Activated CD4-positive, alpha-beta T cell treated with anti-CD3 and anti-CD28 coated beads, Interleukin-2, Interleukin-6, amounts not matched to agents 100 ng/mL and 50 ng/mL, durations not matched to agents 16 hours and 8 hours (primary cell): ENCODE results near the gene CD300LD.
"Not testable (repeated sequence)": the region's sequence is repeated elsewhere in the genome, so short reads cannot be mapped to it uniquely, and the experiment has no call there.

Source experiments
- DNase-seq: peaks from one replicate; pipeline ENCODE4 v3.0.0-alpha.2; 2020

CD300LD gene

DNA sequence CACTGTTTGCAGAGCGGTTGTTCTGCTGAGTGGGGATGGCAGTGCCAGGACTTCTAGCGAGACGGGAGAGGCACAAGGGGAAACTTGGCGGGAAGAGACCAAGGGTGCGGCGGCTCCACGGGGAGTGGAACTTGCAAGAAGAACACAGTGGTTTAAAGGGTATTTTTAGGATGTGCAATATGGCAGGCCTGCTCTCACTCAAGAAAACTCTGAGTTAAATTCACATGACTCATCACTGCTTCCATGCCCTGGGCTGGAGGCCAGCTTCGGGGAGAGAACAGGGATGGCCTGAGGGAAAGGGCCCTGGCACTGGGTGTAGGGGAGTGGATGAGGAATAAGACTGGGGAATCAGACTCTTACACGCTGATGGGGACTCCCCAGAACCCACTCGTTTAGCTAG is 13.3 kb upstream of the CD300LD start:
- no peak for DNase-seq

DNA sequence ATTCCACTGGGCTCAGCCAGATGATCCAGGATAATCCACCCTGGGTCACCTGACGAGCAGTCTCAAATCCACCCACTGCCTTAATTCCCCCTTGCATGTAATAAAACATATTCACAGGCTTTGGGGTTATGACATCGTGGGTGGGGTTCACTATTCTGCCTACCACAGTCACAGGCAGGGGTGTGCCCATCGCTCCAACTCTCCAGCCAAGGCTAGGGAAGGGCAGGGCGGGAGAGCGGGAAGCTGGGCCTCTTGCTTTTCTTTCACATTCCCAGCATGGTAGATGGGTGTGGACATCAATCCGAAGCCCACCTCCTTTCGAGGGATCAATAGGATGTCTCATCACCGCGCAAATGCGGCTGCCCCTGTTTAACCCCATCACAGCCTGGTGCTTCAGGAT is 12.7 kb upstream of the CD300LD start:
- no peak for DNase-seq

DNA sequence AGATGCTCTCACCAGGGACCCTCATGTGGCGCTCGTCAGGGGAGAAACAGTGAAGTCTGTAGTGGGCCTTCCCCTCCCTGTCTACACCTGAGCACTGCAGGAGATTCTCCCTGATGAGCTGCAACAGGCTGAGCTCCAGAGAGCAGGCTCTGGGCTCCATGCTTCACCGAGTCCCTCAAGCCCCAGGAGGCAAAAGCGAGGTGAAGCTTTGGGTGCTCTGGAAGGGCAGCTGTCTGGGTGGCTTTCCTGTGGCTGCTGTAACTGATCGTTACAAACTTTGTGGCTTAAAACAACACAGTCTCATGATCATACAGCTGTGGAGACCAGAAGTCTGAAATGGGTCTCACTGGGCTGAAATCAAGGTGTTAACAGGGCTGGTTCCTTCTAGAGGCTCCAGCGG is 12.1 kb upstream of the CD300LD start:
- DNase-seq, result no peak

DNA sequence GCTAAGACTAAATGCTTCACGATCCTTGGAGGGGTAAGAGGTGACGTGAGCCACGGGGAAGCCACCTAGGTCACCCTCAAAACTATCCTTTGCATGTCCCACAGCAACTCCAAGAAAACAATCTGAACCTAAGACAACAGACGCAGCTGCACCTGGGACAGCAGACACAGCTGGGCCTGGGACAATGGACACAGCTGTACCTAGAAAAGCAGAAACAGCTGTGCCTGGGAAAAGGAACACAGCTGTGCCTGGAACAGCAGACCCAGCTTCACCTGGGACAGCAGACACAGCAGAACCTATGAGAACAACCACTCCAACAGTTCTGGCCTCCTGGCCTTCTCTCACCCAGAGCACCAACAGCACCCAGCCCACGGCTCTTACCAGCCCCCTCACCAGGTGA is 11.7 kb upstream of the CD300LD start:
- no peak for DNase-seq

GRCh38 chr17:74603037-74603635 is 11.1 kb upstream of the CD300LD start:
- DNase-seq, result no peak

DNA sequence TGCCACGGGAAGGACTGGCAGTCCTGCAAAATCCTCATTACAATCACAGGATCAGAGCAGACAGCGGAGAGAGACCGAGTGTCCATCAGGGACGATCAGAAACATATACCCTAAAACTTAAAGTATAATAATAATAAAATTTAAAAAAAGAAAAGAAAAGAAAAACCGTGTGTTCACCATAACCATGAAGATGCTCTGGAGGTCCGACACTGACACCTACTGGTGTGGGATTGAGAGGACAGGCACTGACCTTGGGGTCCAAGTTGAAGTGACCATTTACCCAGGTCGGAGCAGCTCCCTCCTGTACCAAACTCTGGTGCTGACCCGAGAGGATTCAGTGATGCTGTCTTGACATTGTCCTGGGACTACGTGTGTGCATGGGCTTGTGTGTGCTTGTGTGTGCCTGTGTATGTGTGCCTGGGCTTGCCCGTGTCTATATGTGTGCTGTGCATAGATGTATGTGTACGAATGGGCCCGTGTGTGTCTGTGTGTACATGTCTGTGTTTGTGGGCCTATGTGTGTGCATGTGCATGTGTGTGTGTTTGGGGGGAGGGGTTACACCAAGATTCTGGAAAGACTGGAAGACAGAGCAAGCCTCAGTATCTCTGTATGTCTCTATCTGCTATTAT is 10.0 kb upstream of the CD300LD start:
- DNase-seq, result peak; percentile 42

- DNase-seq, result no peak
Observed at GRCh38 chr17:74599448-74599939, 7.4 kb upstream of the CD300LD start.

- no peak for DNase-seq
Observed at GRCh38 chr17:74599023-74599399, 6.9 kb upstream of the CD300LD start.

DNA sequence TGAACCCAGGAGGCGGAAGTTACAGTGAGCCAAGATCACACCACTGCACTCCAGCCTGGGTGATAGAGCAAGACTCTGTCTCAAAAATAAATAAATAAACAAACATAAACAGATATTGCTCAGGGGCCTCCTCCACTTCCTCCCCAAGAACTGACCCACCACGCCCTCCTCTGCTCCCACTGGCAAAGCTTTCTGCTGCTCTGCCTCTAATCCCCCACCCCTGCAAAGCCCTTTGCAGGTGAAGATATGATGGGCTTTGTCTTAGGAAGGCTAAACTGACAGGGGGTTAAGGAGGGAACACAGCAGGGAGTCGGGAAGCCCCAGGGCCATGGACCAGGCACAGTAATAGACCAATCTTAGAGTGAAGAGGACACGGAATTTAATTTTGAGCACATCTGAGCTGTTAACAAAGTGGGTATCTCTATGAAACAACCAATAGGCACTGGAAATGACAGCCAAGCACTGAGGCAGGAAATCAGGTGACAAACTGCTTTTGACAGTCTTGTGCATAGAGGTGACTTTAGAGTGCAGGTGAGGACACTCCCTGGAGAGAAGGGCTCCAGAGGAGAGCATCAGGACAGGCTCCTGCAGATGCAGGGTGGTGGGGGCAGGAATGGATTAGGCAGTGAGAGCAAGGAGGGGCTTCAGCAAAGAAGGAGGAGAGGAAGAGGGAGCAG is 6.4 kb upstream of the CD300LD start:
- DNase-seq, result no peak

DNA sequence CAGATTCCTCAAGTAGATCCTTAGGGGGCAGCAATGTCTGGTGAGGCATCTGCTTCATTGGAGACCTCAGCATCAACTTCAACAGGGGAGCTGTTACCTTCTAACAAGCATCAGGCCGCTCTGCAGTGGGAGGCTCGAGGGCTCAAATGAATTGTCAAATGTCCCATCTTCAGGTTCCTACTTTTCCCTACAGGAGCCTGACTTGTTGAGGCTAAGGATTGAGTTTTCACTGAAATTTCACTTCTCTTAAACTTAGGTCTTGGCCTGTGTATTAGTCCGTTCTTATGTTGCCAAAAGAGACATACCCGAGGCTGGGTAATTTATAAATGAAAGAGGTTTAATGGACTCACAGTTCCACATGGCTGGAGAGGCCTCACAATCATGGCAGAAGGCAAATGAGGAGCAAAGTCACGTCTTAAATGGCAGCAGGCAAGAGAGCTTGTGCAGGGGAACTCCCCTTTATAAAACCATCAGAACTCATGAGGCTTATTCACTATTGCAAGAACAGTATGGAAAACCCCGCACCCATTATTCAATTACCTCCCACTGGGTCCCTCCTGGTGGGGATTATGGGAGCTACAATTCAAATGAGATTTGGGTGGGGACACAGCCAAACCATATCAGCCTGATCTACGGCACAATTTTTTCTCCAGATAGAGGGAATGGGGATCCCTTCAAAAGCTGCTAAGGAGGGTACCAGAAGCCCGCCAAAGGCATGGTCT is 5.1 kb upstream of the CD300LD start:
- no peak for DNase-seq

- no peak for DNase-seq
Observed at GRCh38 chr17:74595037-74595750, 3.1 kb upstream of the CD300LD start.

DNA sequence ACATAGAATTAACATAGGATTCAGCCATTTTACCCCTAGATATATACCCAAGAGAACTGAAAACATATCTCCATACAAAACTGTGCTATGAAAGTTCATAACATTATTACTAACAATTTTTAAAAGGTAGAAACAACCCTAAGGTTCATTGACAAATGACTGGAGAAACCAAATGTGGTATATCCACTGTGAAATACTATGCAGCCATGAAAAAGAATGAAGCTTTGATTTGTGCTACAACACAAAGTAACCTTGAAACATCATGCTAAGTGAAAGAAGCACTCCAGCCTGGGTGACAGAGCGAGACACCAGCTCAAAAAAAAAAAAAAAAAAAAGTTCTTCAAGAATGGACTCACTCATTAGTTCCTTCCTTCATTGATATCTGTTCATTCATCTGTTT is 580 bp downstream of the CD300LD start:
- no peak for DNase-seq

DNA sequence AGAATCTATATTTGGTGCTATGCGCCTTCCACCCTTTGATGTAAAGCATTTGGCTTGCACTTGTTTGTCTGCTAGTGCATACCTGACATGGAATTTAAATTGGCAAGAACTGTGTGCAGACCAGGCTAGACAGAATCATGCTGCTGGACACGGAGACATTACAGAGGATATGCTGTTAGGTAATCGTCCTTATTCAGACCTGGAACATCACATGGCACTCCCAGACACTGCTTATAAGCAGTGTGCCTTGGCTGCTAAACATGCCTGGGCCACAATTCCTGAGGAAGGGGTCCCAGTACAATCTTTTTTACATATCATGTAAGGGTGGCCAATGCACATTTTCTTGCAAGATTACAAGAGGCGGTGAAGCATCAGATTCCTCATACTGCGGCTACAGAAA is 6.4 kb downstream of the CD300LD start:
- no peak for DNase-seq

DNA sequence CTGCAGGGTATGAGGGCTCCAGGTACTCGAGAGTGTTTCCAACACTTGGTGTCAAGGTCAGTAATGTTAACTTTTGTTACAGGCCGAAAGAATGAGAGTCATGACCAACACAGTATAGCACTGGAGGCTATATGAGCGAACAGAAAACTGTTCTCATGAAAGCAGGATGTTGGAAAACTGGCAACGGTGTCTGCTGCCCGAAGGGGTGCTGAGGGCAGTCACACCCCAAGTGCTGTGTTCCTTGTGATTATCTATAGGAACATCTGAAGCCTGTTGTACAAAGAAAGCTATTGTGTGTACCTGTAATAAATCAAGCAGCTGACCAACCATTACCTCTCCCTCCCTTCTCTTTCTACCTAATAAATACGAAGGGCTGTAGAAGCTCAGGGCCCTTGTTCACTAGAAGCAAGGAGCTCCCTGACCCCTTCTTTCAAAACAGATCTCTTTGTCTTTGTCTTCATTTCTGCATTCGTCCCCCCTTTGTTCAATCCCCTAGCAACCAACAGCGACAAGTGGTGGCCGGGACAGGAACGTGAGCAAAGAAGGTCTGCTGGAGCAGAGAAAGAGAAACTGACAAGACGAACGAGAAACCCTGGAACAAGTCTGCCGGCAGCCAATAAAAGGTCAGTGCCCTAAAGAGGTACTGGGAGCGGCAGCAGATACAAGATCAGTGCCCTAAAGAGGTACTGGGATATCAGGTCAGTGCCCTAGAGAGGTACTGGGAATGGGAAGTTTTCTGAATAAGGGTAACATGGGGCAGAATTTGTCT is 7.6 kb downstream of the CD300LD start:
- DNase-seq, result no peak

GRCh38 chr17:74582633-74583032 is 9.4 kb downstream of the CD300LD start:
- no peak for DNase-seq

- DNase-seq, result no peak
Observed at GRCh38 chr17:74579900-74580299, 12.2 kb downstream of the CD300LD start.

DNA sequence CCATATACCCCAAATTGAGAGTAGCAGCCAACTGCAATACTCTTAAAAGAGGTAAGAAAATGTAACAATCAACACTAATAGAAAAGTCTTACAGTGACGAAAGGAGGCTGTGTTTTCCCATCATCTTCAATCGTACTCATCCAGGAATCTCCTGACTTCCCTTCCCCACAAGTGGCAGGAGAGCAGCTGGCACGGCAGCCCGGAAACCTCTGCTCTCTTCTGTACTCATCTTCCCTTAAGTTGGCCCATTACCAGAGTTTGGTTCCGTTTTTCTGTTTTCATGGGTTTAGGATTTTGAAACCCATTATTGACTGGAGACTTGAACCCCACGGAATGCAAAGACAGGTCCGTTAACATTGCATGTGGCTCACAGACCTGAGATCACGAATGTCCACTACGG is 13.1 kb downstream of the CD300LD start:
- no peak for DNase-seq

DNA sequence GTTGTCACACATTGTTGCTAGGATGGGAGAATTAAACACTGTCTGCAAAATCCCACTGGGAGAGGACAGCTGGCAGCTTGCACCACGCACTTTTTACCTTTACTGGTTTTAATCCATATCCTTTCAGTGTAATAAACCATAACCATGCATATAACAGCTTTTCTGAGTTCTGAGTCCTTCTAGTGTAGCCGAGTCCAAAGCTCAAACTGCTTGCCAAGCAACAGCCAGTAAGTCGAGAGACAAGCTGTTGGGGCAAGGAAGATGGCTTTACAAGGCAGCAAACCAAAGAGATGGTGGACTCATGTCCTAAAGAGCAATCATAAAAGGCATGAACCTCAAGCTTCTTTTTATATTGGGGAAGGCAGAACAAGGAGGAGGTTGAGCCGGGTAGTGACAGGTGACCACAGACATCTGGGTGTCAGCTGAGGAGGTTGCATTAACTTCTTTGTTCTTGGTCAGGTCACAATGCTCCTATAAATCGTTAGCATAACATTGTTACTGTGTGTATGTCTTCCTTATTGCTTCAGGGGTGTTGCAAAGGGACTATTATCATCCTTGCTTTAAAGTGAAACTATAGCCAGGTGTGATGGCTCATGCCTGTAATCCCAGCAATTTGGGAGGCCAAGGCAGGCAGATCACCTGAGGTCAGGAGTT is 17.5 kb downstream of the CD300LD start:
- DNase-seq, result no peak

- not testable (repeated sequence) for DNase-seq
Observed at GRCh38 chr17:74573635-74574034, 18.4 kb downstream of the CD300LD start.

- no peak for DNase-seq
Observed at GRCh38 chr17:74573169-74573568, 18.9 kb downstream of the CD300LD start.

- no peak for DNase-seq
Observed at GRCh38 chr17:74571621-74572270, 20.3 kb downstream of the CD300LD start.
